ENCODE results near the gene MIPEP. TPM values are rescaled to one million over a fixed set of nuclear protein-coding genes. Genes with fewer than 3 reads are reported as not detected.

Gene MIPEP
- total RNA-seq, 1 experiment from 2014 or later, result 18.6 TPM

- Histone ChIP-seq H3K4me3 (no peak overlapping the region), H3F3A (ENCODE audit: insufficient read depth, low read depth) (no peaks in the 10 kb centered on the region), H3K27me3 (ENCODE audit: insufficient read depth, low read depth) (peaks cover 11% of the 10 kb centered on the region; the same call in 1 of the 2 replicates), H3K27ac (no peak overlapping the region), H3K9me3 (ENCODE audit: insufficient read depth, low read depth) (peaks cover 4% of the 10 kb centered on the region; the same call in 1 of the 2 replicates), H2AFZ (no peak overlapping the region), H4K20me1 (ENCODE audit: insufficient read depth) (no peaks in the 10 kb centered on the region), H3K4me2 (no peak overlapping the region), H3K9me2 (ENCODE audit: insufficient read depth) (no peaks in the 10 kb centered on the region), H3K36me3 (ENCODE audit: low read depth) (no peaks in the 10 kb centered on the region), H3K4me1 (replicated peaks; ENCODE audit: insufficient read depth) (no peaks in the 10 kb centered on the region), H3K79me2 (ENCODE audit: low read depth) (no peaks in the 10 kb centered on the region)
- POLR2A ChIA-PET (ENCODE audit: unreplicated experiment), result no interaction called here
- CTCF ChIA-PET, result no interaction called here
- TF ChIP-seq CTCF (conservative IDR thresholded peaks at IDR 0.05) (no peak), EZH2 (IDR thresholded peaks at IDR 0.05; ENCODE audit: low read depth) (no peak)
- intact Hi-C loops (cut with micrococcal nuclease; ENCODE audit: unreplicated experiment), result no loop called here
- no peak for DNase-seq
- BruUV-seq (replicated peaks), result no TSS peak
Observed at GRCh38 chr13:23683084-23683483, 206.1 kb downstream of the MIPEP start.

GRCh38 chr13:23680845-23681669, 208.1 kb downstream of the MIPEP start:
- Histone ChIP-seq H4K20me1 (ENCODE audit: insufficient read depth) (no peaks in the 10 kb centered on the region), H3K9me3 (ENCODE audit: insufficient read depth, low read depth) (peaks cover 4% of the 10 kb centered on the region; the same call in 1 of the 2 replicates), H3K4me1 (replicated peaks; ENCODE audit: insufficient read depth) (no peaks in the 10 kb centered on the region), H3K4me2 (no peak overlapping the region), H3K4me3 (no peak overlapping the region), H3K79me2 (ENCODE audit: low read depth) (no peaks in the 10 kb centered on the region), H3K9me2 (ENCODE audit: insufficient read depth) (no peaks in the 10 kb centered on the region), H3K27me3 (ENCODE audit: insufficient read depth, low read depth) (peaks cover 5% of the 10 kb centered on the region; the same call in 1 of the 2 replicates), H2AFZ (no peak overlapping the region), H3K36me3 (ENCODE audit: low read depth) (no peaks in the 10 kb centered on the region), H3K27ac (no peak overlapping the region), H3F3A (ENCODE audit: insufficient read depth, low read depth) (no peaks in the 10 kb centered on the region)
- ChIA-PET POLR2A (ENCODE audit: unreplicated experiment) (interaction anchor here (0.6 kb wide), 1 partner anchor 29 kb away, joined by 6 read pairs; no protein-coding TSS in a partner anchor), CTCF (no interaction called here)
- no TSS peak for BruUV-seq (replicated peaks)
- TF ChIP-seq EZH2 (IDR thresholded peaks at IDR 0.05; ENCODE audit: low read depth), result no peak
- no peak for TF ChIP-seq CTCF (conservative IDR thresholded peaks at IDR 0.05)
- intact Hi-C loops (cut with micrococcal nuclease; ENCODE audit: unreplicated experiment), result no loop called here
- no peak for DNase-seq

Other genes starting within 250 kb of the MIPEP start
- not detected in 2 replicates for gene C1QTNF9B, start 8.1 kb upstream of the MIPEP start, total RNA-seq (2021)

Data from PC-9 (cell line).